SK-N-SH treated with all-trans-retinoic acid at 6 μM for 48 hours (cell line): ENCODE measurements around the gene OR11G2.

ENCODE experiments used
- ATAC-seq: fragments of 200-7000 bp; cut with Tn5 transposase; 3 replicates; pipeline ENCODE4 v1.9.1; 2020; ENCODE audit warnings: mild to moderate bottlenecking, moderate library complexity
- ARNTL ChIP-seq: fragments of 450-650 bp; formaldehyde crosslinking; IDR thresholded peaks from 2 replicates; pipeline ENCODE4 v1.5.0; 2020; ENCODE audit warnings: low read depth, mild to moderate bottlenecking, moderate library complexity, borderline replicate concordance
- BACH2 ChIP-seq: fragments of 250-450 bp; sonication (Bioruptor Pico); IDR thresholded peaks from 2 replicates; pipeline ENCODE4 v1.9.0; 2021; ENCODE audit warnings: mild to moderate bottlenecking, borderline replicate concordance
- CSDC2 ChIP-seq: fragments of 250-450 bp; sonication (Bioruptor Pico); IDR thresholded peaks from 2 replicates; pipeline ENCODE4 v1.5.0; 2020; ENCODE audit warnings: mild to moderate bottlenecking, moderate library complexity
- ESRRG ChIP-seq: fragments of 250-450 bp; sonication (Bioruptor Pico); IDR thresholded peaks from 2 replicates; pipeline ENCODE4 v1.6.1; 2021; ENCODE audit warnings: mild to moderate bottlenecking
- GLIS3 ChIP-seq: fragments of 250-450 bp; sonication (Bioruptor Pico); IDR thresholded peaks from 2 replicates; pipeline ENCODE4 v1.5.0; 2020; ENCODE audit warnings: mild to moderate bottlenecking, moderate library complexity
- ISL1 ChIP-seq: fragments of 250-450 bp; sonication (Bioruptor Pico); IDR thresholded peaks from 2 replicates; pipeline ENCODE4 v2.1.2; 2022; ENCODE audit warnings: mild to moderate bottlenecking, moderate library complexity
- OSR1 ChIP-seq: fragments of 250-450 bp; sonication (Bioruptor Pico); IDR thresholded peaks from 2 replicates; pipeline ENCODE4 v1.8.0; 2022; ENCODE audit warnings: moderate library complexity, mild to moderate bottlenecking, inconsistent platforms
- PPARA ChIP-seq: fragments of 250-450 bp; sonication (Bioruptor Pico); IDR thresholded peaks from 2 replicates; pipeline ENCODE4 v1.5.0; 2020; ENCODE audit warnings: mild to moderate bottlenecking, borderline replicate concordance
- RARB ChIP-seq: fragments of 250-450 bp; sonication (Bioruptor Pico); IDR thresholded peaks from 2 replicates; pipeline ENCODE4 v1.8.0; 2021; ENCODE audit warnings: mild to moderate bottlenecking, moderate library complexity
- TCF4 ChIP-seq: fragments of 250-450 bp; sonication (Bioruptor Pico); IDR thresholded peaks from 2 replicates; pipeline ENCODE4 v1.8.0; 2021; ENCODE audit warnings: mild to moderate bottlenecking, moderate library complexity, borderline replicate concordance
- TOX ChIP-seq: fragments of 250-450 bp; sonication (Bioruptor Pico); IDR thresholded peaks from 2 replicates; pipeline ENCODE4 v1.8.0; 2021; ENCODE audit warnings: mild to moderate bottlenecking, moderate library complexity, borderline replicate concordance
- ZC3H10 ChIP-seq: fragments of 250-450 bp; sonication (Bioruptor Pico); IDR thresholded peaks from 2 replicates; pipeline ENCODE4 v1.5.1; 2021; ENCODE audit warnings: mild to moderate bottlenecking, moderate library complexity
- ZFP3 ChIP-seq: fragments of 250-450 bp; sonication (Bioruptor Pico); IDR thresholded peaks from 2 replicates; pipeline ENCODE4 v1.5.0; 2020; ENCODE audit warnings: mild to moderate bottlenecking, moderate library complexity
- ZFP30 ChIP-seq: fragments of 450-650 bp; formaldehyde crosslinking; IDR thresholded peaks from 2 replicates; pipeline ENCODE4 v1.5.0; 2022; ENCODE audit warnings: mild to moderate bottlenecking, moderate library complexity
- ZNF565 ChIP-seq: fragments of 450-650 bp; formaldehyde crosslinking; conservative IDR thresholded peaks from 2 replicates; pipeline ENCODE4 v1.5.0; 2020; ENCODE audit warnings: low read depth, mild to moderate bottlenecking, moderate library complexity
- ZNF70 ChIP-seq: fragments of 450-650 bp; formaldehyde crosslinking; IDR thresholded peaks from 2 replicates; pipeline ENCODE4 v1.5.0; 2020; ENCODE audit warnings: mild to moderate bottlenecking, moderate library complexity
- TF ChIP-seq, protein P1 (sequence below): fragments of 250-450 bp; sonication (Bioruptor Pico); IDR thresholded peaks from 2 replicates; pipeline ENCODE4 v1.5.1; 2020; ENCODE audit warnings: low read depth, mild to moderate bottlenecking, moderate library complexity
- TF ChIP-seq, protein P2 (sequence below): fragments of 250-450 bp; sonication (Bioruptor Pico); IDR thresholded peaks from 2 replicates; pipeline ENCODE4 v1.5.0; 2020; ENCODE audit warnings: mild to moderate bottlenecking, moderate library complexity
- TF ChIP-seq, protein P3 (sequence below): fragments of 250-450 bp; sonication (Bioruptor Pico); IDR thresholded peaks from 2 replicates; pipeline ENCODE4 v1.8.0; 2021; ENCODE audit warnings: low read depth, mild to moderate bottlenecking, moderate library complexity, borderline replicate concordance
- TF ChIP-seq, protein P4 (sequence below): fragments of 250-450 bp; sonication (Bioruptor Pico); IDR thresholded peaks from 2 replicates; pipeline ENCODE4 v1.5.1; 2021; ENCODE audit warnings: mild to moderate bottlenecking, moderate library complexity
- TF ChIP-seq, protein P5 (sequence below): fragments of 250-450 bp; sonication (Bioruptor Pico); IDR thresholded peaks from 2 replicates; pipeline ENCODE4 v1.8.0; 2020; ENCODE audit warnings: mild to moderate bottlenecking, moderate library complexity, borderline replicate concordance

The OR11G2 gene

DNA sequence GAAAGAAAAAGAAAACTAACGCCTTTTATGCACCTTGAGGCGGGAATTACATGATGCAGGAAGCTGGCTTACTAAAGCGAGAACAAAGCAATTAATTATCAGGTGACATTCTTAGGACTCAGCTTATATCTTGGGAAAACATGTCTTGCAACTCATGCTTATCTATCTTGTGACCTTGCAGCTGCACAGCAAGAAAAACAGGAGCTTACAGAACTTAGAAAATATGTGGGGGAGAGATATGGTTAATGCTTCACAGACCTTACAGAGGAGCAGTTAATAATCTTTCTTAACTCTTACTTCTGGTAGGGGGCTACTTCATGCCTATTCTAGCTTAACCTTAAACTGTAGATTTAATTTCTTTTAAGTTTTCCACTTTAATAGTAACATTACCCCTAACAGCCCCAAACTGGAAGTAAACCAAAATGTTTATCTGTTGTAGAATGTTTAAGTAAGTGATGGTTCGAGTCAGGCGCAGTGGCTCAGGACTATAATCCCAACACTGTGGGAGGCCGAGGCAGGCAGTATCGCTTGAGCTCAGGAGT, 13.2 kb upstream of the OR11G2 start:
- ATAC-seq: no peak
- TF ChIP-seq PPARA (CRISPR knock-in tag): no peak
- TF ChIP-seq ISL1 (CRISPR knock-in tag): no peak
- TF ChIP-seq ZNF565 (CRISPR knock-in tag): no peak
- TF ChIP-seq, protein P1, sequence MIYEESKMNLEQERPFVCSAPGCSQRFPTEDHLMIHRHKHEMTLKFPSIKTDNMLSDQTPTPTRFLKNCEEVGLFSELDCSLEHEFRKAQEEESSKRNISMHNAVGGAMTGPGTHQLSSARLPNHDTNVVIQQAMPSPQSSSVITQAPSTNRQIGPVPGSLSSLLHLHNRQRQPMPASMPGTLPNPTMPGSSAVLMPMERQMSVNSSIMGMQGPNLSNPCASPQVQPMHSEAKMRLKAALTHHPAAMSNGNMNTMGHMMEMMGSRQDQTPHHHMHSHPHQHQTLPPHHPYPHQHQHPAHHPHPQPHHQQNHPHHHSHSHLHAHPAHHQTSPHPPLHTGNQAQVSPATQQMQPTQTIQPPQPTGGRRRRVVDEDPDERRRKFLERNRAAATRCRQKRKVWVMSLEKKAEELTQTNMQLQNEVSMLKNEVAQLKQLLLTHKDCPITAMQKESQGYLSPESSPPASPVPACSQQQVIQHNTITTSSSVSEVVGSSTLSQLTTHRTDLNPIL: no peak
- TF ChIP-seq ZFP30 (CRISPR knock-in tag): no peak
- TF ChIP-seq ARNTL (CRISPR knock-in tag): no peak
- TF ChIP-seq, protein P2, sequence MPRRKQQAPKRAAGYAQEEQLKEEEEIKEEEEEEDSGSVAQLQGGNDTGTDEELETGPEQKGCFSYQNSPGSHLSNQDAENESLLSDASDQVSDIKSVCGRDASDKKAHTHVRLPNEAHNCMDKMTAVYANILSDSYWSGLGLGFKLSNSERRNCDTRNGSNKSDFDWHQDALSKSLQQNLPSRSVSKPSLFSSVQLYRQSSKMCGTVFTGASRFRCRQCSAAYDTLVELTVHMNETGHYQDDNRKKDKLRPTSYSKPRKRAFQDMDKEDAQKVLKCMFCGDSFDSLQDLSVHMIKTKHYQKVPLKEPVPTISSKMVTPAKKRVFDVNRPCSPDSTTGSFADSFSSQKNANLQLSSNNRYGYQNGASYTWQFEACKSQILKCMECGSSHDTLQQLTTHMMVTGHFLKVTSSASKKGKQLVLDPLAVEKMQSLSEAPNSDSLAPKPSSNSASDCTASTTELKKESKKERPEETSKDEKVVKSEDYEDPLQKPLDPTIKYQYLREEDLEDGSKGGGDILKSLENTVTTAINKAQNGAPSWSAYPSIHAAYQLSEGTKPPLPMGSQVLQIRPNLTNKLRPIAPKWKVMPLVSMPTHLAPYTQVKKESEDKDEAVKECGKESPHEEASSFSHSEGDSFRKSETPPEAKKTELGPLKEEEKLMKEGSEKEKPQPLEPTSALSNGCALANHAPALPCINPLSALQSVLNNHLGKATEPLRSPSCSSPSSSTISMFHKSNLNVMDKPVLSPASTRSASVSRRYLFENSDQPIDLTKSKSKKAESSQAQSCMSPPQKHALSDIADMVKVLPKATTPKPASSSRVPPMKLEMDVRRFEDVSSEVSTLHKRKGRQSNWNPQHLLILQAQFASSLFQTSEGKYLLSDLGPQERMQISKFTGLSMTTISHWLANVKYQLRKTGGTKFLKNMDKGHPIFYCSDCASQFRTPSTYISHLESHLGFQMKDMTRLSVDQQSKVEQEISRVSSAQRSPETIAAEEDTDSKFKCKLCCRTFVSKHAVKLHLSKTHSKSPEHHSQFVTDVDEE (CRISPR knock-in tag): no peak
- no peak for TF ChIP-seq TOX (CRISPR knock-in tag)
- TF ChIP-seq ZFP3 (CRISPR knock-in tag): no peak
- TF ChIP-seq TCF4 (CRISPR knock-in tag): no peak
- TF ChIP-seq, all 23 proteins: peak for 0

DNA sequence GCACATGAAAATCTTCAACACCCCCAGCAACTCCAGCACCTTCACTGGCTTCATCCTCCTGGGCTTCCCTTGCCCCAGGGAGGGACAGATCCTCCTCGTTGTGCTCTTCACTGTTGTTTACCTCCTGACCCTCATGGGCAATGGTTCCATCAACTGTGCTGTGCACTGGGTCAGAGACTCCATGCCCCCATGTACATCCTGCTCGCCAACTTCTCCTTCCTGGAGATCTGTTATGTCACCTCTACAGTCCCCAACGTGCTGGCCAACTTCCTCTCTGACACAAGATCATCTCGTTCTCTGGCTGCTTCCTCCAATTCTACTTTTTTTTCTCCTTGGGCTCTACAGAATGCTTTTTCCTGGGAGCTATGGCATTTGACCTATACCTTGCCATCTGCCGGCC, 11.5 kb upstream of the OR11G2 start:
- no peak for ATAC-seq
- TF ChIP-seq CSDC2 (CRISPR knock-in tag): no peak
- TF ChIP-seq ZFP30 (CRISPR knock-in tag): no peak
- no peak for TF ChIP-seq PPARA (CRISPR knock-in tag)
- TF ChIP-seq, protein P3, sequence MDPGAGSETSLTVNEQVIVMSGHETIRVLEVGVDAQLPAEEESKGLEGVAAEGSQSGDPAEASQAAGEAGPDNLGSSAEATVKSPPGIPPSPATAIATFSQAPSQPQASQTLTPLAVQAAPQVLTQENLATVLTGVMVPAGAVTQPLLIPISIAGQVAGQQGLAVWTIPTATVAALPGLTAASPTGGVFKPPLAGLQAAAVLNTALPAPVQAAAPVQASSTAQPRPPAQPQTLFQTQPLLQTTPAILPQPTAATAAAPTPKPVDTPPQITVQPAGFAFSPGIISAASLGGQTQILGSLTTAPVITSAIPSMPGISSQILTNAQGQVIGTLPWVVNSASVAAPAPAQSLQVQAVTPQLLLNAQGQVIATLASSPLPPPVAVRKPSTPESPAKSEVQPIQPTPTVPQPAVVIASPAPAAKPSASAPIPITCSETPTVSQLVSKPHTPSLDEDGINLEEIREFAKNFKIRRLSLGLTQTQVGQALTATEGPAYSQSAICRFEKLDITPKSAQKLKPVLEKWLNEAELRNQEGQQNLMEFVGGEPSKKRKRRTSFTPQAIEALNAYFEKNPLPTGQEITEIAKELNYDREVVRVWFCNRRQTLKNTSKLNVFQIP (CRISPR knock-in tag): no peak
- TF ChIP-seq ESRRG (CRISPR knock-in tag): no peak
- no peak for TF ChIP-seq OSR1 (CRISPR knock-in tag)
- no peak for TF ChIP-seq ZNF565 (CRISPR knock-in tag)
- TF ChIP-seq, protein P2 (CRISPR knock-in tag): no peak
- TF ChIP-seq BACH2 (CRISPR knock-in tag): no peak
- TF ChIP-seq, protein P4, sequence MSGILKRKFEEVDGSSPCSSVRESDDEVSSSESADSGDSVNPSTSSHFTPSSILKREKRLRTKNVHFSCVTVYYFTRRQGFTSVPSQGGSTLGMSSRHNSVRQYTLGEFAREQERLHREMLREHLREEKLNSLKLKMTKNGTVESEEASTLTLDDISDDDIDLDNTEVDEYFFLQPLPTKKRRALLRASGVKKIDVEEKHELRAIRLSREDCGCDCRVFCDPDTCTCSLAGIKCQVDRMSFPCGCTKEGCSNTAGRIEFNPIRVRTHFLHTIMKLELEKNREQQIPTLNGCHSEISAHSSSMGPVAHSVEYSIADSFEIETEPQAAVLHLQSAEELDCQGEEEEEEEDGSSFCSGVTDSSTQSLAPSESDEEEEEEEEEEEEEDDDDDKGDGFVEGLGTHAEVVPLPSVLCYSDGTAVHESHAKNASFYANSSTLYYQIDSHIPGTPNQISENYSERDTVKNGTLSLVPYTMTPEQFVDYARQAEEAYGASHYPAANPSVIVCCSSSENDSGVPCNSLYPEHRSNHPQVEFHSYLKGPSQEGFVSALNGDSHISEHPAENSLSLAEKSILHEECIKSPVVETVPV (CRISPR knock-in tag): no peak
- TF ChIP-seq ZC3H10 (CRISPR knock-in tag): no peak
- TF ChIP-seq, protein P5, sequence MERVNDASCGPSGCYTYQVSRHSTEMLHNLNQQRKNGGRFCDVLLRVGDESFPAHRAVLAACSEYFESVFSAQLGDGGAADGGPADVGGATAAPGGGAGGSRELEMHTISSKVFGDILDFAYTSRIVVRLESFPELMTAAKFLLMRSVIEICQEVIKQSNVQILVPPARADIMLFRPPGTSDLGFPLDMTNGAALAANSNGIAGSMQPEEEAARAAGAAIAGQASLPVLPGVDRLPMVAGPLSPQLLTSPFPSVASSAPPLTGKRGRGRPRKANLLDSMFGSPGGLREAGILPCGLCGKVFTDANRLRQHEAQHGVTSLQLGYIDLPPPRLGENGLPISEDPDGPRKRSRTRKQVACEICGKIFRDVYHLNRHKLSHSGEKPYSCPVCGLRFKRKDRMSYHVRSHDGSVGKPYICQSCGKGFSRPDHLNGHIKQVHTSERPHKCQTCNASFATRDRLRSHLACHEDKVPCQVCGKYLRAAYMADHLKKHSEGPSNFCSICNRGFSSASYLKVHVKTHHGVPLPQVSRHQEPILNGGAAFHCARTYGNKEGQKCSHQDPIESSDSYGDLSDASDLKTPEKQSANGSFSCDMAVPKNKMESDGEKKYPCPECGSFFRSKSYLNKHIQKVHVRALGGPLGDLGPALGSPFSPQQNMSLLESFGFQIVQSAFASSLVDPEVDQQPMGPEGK (CRISPR knock-in tag): no peak
- TF ChIP-seq RARB (CRISPR knock-in tag): no peak
- TF ChIP-seq GLIS3: no peak
- no peak for TF ChIP-seq ISL1 (CRISPR knock-in tag)
- TF ChIP-seq ZNF70: no peak
- TF ChIP-seq, all 23 proteins: peak for 0
